Uterus (tissue), 4 donors: ENCODE measurements around the gene CNPPD1. TPM values are rescaled to one million over a fixed set of nuclear protein-coding genes. Genes with fewer than 3 reads are reported as not detected.

Source experiments
- DNase-seq, 2 donors: peaks; one replicate each; pipeline ENCODE4 v3.0.0-alpha.2; 2019 to 2020
- H3K27ac ChIP-seq, 2 donors: fragments of 200-600 bp; sonication (generic); 1 replicate in 1 of 2; 2 replicates in 1 of 2; pipeline ENCODE4 v1.5.1; 2016 to 2018
- H3K27me3 ChIP-seq, 2 donors: fragments of 200-600 bp; sonication (generic); one replicate each; pipeline ENCODE4 v1.5.1; 2018 to 2019; ENCODE audit warnings: control low read depth in 1 of 2
- H3K36me3 ChIP-seq, 2 donors: fragments of 200-600 bp; sonication (generic); one replicate each; pipeline ENCODE4 v1.5.1; 2019; ENCODE audit warnings: control low read depth in 1 of 2
- H3K4me1 ChIP-seq, 2 donors: fragments of 200-600 bp; sonication (generic); one replicate each; pipeline ENCODE4 v1.5.1; 2018 to 2019; ENCODE audit warnings: control low read depth in 1 of 2
- H3K4me3 ChIP-seq, 2 donors: fragments of 200-600 bp; sonication (generic); 1 replicate in 1 of 2; 2 replicates in 1 of 2; pipeline ENCODE4 v1.5.1; 2018 to 2019; ENCODE audit warnings: mild to moderate bottlenecking in 1 of 2
- H3K9me3 ChIP-seq, 2 donors: fragments of 200-600 bp; sonication (generic); one replicate each; pipeline ENCODE4 v1.5.1; 2019; ENCODE audit warnings: control low read depth in 1 of 2
- POLR2A ChIP-seq, 2 donors: fragments of 450-650 bp; IDR thresholded peaks; one replicate each; pipeline ENCODE4 v1.6.1; 2016; ENCODE audit warnings: antibody characterized with exemption in 2 of 2, mild to moderate bottlenecking in 1 of 2, moderate library complexity in 1 of 2
- intact Hi-C: fragments of 100-400 bp; cut with DNase I; formaldehyde crosslinking; loops from one replicate; pipeline ENCODE4 v1.15.1; 2023; ENCODE audit warnings: low total_unique reads
- total RNA-seq, 4 donors: library from RNA; depleted of rRNA in 3 of 4; stranded (reverse); fragments of >200 nt in 3 of 4; gene quantifications; one replicate each; pipeline versions ENCODE4 v1.1.0 to v1.2.4, GENCODE V29; 2014 to 2023
- TF ChIP-seq, protein P1 (sequence below), 4 experiments: fragments of 200-600 bp in 2 of 4; fragments of 450-650 bp in 2 of 4; sonication (generic) in 2 of 4; IDR thresholded peaks; one replicate each; pipeline ENCODE4 v1.5.1; 2016 to 2019; ENCODE audit warnings: antibody characterized with exemption in 4 of 4, mild to moderate bottlenecking in 2 of 4, moderate library complexity in 1 of 4
- donor health status: DM: yes; HTN: yes; CAD: no.

The CNPPD1 gene
- total RNA-seq, 4 donors from 2014 or later, result 3.1 to 56.2 (median 35.8) TPM

DNA sequence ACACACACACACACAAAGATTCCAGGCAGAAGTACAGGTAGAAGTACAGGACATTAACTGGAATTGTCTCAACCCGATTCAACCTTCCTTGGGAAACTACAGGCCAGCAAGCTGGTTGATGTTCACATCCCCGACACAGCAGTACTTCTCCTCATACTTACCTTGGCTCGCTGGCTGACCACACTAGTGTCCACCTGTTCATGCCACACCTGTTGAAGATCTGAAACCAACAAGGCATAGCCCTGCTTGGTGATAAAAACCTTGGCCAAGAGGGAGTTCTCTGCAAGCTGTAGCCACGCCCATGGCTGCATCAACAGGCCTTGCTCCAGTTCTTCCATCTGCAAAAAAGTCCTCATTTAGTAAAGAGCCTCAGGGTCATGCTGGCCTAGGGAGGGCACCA, 18.7 kb downstream of the CNPPD1 start:
- no peak for DNase-seq
- Histone ChIP-seq H3K36me3 (no peaks in the 10 kb centered on the region), H3K27ac (no peak overlapping the region), H3K4me1 (peaks cover 0 to 4% of the 10 kb centered on the region in 2 donors), H3K9me3 (no peaks in the 10 kb centered on the region), H3K4me3 (no peak overlapping the region), H3K27me3 (no peaks in the 10 kb centered on the region)
- intact Hi-C loops, result loop anchor here (5.0 kb wide), 1 partner anchor 101 kb away; no protein-coding TSS in a partner anchor
- TF ChIP-seq POLR2A (IDR thresholded peaks at IDR 0.05), result no peak
- TF ChIP-seq, protein P1, sequence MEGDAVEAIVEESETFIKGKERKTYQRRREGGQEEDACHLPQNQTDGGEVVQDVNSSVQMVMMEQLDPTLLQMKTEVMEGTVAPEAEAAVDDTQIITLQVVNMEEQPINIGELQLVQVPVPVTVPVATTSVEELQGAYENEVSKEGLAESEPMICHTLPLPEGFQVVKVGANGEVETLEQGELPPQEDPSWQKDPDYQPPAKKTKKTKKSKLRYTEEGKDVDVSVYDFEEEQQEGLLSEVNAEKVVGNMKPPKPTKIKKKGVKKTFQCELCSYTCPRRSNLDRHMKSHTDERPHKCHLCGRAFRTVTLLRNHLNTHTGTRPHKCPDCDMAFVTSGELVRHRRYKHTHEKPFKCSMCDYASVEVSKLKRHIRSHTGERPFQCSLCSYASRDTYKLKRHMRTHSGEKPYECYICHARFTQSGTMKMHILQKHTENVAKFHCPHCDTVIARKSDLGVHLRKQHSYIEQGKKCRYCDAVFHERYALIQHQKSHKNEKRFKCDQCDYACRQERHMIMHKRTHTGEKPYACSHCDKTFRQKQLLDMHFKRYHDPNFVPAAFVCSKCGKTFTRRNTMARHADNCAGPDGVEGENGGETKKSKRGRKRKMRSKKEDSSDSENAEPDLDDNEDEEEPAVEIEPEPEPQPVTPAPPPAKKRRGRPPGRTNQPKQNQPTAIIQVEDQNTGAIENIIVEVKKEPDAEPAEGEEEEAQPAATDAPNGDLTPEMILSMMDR (IDR thresholded peaks at IDR 0.05), result no peak

DNA sequence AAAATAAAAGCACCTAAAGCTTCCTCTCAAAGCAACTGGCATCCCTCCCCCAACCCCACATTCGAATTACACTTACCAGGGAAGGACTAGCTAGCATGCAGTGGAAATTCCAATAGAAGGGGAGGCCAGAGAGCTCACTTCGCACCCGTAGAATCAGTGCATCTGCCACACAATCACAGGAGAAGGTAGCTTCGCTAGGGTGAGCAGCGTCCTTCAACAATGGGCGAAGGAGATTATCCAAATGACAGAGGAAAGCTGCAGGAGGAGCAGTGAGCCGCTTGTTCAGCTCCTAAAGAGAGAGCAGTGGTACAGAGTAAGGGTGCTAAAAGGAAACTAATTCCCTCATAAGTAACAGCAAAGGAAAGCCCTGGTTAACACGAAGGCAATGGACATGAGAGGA, 19.3 kb downstream of the CNPPD1 start:
- H3K36me3 ChIP-seq, result no peaks in the 10 kb centered on the region
- H3K27me3 ChIP-seq, result no peaks in the 10 kb centered on the region

GRCh38 chr2:219155054-219155644, 21.6 kb downstream of the CNPPD1 start:
- Histone ChIP-seq H3K27ac (no peak overlapping the region), H3K36me3 (no peaks in the 10 kb centered on the region), H3K4me3 (no peak overlapping the region), H3K27me3 (no peaks in the 10 kb centered on the region), H3K9me3 (no peaks in the 10 kb centered on the region), H3K4me1 (peaks cover 0 to 4% of the 10 kb centered on the region in 2 donors)
- intact Hi-C loops, result loop anchor here (5.0 kb wide), 1 partner anchor 98 kb away; no protein-coding TSS in a partner anchor
- DNase-seq, result peak in 1 of 2 donors; percentile 38
- TF ChIP-seq POLR2A (IDR thresholded peaks at IDR 0.05), result no peak
- TF ChIP-seq, protein P1 (IDR thresholded peaks at IDR 0.05), result peak; percentile 50 to 78 (median 60)

More for the DNA sequence above, 19.3 kb downstream of the CNPPD1 start:
- H3K9me3 ChIP-seq, result no peaks in the 10 kb centered on the region
- intact Hi-C loops, result loop anchor here (5.0 kb wide), 1 partner anchor 100 kb away; no protein-coding TSS in a partner anchor
- TF ChIP-seq, protein P1 (IDR thresholded peaks at IDR 0.05), result no peak
- TF ChIP-seq POLR2A (IDR thresholded peaks at IDR 0.05), result no peak
- H3K4me1 ChIP-seq, result peaks cover 0 to 4% of the 10 kb centered on the region in 2 donors
- H3K27ac ChIP-seq, result no peak overlapping the region
- H3K4me3 ChIP-seq, result no peak overlapping the region
- no peak for DNase-seq

- Histone ChIP-seq H3K27me3 (no peaks in the 10 kb centered on the region), H3K4me3 (no peak overlapping the region), H3K27ac (no peak overlapping the region), H3K4me1 (no peaks in the 10 kb centered on the region), H3K36me3 (no peaks in the 10 kb centered on the region), H3K9me3 (no peaks in the 10 kb centered on the region)
- no peak for DNase-seq
- TF ChIP-seq, protein P1 (IDR thresholded peaks at IDR 0.05), result no peak
- TF ChIP-seq POLR2A (IDR thresholded peaks at IDR 0.05), result no peak
- intact Hi-C loops, result no loop called here
Observed at GRCh38 chr2:219149667-219150066, 27.1 kb downstream of the CNPPD1 start.

DNA sequence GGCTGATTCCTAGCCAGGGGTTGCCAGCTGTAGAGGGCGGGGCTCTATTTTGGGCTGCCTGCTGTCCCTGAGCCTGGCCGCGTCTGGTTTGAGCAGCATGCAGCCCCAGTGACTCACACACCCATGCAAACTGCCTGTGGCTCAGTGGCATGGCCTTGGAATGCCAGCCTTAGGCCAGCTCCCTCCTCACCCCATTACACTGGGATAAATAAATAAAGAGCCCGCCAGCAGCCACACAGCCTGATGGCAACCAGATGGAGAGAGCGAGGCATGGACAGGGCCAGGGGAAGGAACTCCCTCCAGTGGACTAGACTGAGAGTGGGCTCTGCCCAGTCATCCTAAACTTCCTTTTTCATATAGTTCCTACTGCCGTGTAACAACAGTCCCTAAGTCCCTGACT, 34.4 kb downstream of the CNPPD1 start:
- Histone ChIP-seq H3K4me3 (no peak overlapping the region), H3K9me3 (no peaks in the 10 kb centered on the region), H3K36me3 (no peaks in the 10 kb centered on the region), H3K4me1 (no peaks in the 10 kb centered on the region), H3K27me3 (no peaks in the 10 kb centered on the region), H3K27ac (no peak overlapping the region)
- intact Hi-C loops, result no loop called here
- DNase-seq, result no peak
- TF ChIP-seq, protein P1 (IDR thresholded peaks at IDR 0.05), result no peak
- TF ChIP-seq POLR2A (IDR thresholded peaks at IDR 0.05), result no peak
